K562 (cell line): ENCODE measurements around the gene UBE2B. TPM values are rescaled to one million over a fixed set of nuclear protein-coding genes. Genes with fewer than 3 reads are reported as not detected.

Experiments
- E2F6 ChIP-seq, 2 experiments: IDR thresholded peaks; 2 replicates each; pipeline ENCODE4 v1.6.1; 2011; ENCODE audit warnings: borderline replicate concordance in 1 of 2, control low read depth in 1 of 2, low read depth in 1 of 2, low read length in 1 of 2, mild to moderate bottlenecking in 1 of 2, mixed read lengths in 1 of 2, moderate library complexity in 1 of 2; ENCODE audit not compliant: insufficient read depth in 1 of 2, insufficient read length in 1 of 2, poor library complexity in 1 of 2, severe bottlenecking in 1 of 2; ENCODE audit errors: extremely low read depth in 1 of 2
- EP400 ChIP-seq: fragments of 450-650 bp; IDR thresholded peaks from 2 replicates; pipeline ENCODE4 v1.6.1; 2017; ENCODE audit warnings: antibody characterized with exemption, mild to moderate bottlenecking, moderate library complexity
- ERF ChIP-seq: fragments of 450-650 bp; formaldehyde crosslinking; IDR thresholded peaks from 2 replicates; pipeline ENCODE4 v1.4.0; 2020; ENCODE audit warnings: mild to moderate bottlenecking, mixed read lengths
- ETV6 ChIP-seq, 3 experiments: fragments of 150-350 bp in 1 of 3; sonication (generic) in 1 of 3; formaldehyde crosslinking in 1 of 3; IDR thresholded peaks; 2 replicates each; pipeline versions ENCODE4 v1.6.1 to v1.8.0; 2014 to 2022; ENCODE audit warnings: borderline replicate concordance in 2 of 3, low read depth in 2 of 3, antibody characterized with exemption in 1 of 3, low read length in 1 of 3, mild to moderate bottlenecking in 1 of 3, missing genetic modification reagents in 1 of 3
- FOXA3 ChIP-seq, 2 experiments: fragments of 450-650 bp in 1 of 2; sonication (generic) in 1 of 2; formaldehyde crosslinking; IDR thresholded peaks in 1 of 2; conservative IDR thresholded peaks in 1 of 2; 2 replicates each; pipeline versions ENCODE4 v1.4.0 to v1.8.0; 2020 to 2022; ENCODE audit warnings: mild to moderate bottlenecking in 2 of 2, missing genetic modification reagents in 1 of 2
- FOXP1 ChIP-seq: sonication (generic); formaldehyde crosslinking; IDR thresholded peaks from 2 replicates; pipeline ENCODE4 v1.8.0; 2022; ENCODE audit warnings: mild to moderate bottlenecking, missing genetic modification reagents
- HMGXB4 ChIP-seq: sonication (generic); formaldehyde crosslinking; IDR thresholded peaks from 2 replicates; pipeline ENCODE4 v1.8.1; 2023; ENCODE audit warnings: mild to moderate bottlenecking, missing genetic modification reagents
- HNRNPL ChIP-seq: fragments of 200-400 bp; formaldehyde crosslinking; IDR thresholded peaks from 2 replicates; pipeline ENCODE4 v1.6.1; 2017; ENCODE audit warnings: low read depth, mild to moderate bottlenecking, low read length
- MEF2D ChIP-seq: conservative IDR thresholded peaks from 2 replicates; pipeline ENCODE4 v1.6.1; 2016; ENCODE audit warnings: low read depth, missing genetic modification characterization, missing compliant biosample characterization
- MIER1 ChIP-seq: fragments of 450-650 bp; IDR thresholded peaks from 2 replicates; pipeline ENCODE4 v1.6.1; 2016; ENCODE audit warnings: antibody characterized with exemption, mild to moderate bottlenecking, low read depth
- MNT ChIP-seq, 2 experiments: fragments of 450-650 bp; conservative IDR thresholded peaks; 2 replicates each; pipeline ENCODE4 v1.6.1; 2017; ENCODE audit warnings: mild to moderate bottlenecking in 2 of 2, moderate library complexity in 2 of 2
- MYNN ChIP-seq, 2 experiments: sonication (generic); formaldehyde crosslinking in 1 of 2; IDR thresholded peaks; 2 replicates each; pipeline versions ENCODE4 v1.5.0 to v1.6.1; 2016 to 2020; ENCODE audit warnings: antibody characterized with exemption in 1 of 2, missing genetic modification reagents in 1 of 2
- NBN ChIP-seq: fragments of 450-650 bp; IDR thresholded peaks from 2 replicates; pipeline ENCODE4 v1.6.1; 2016; ENCODE audit warnings: low read depth, mild to moderate bottlenecking
- PTTG1 ChIP-seq: fragments of 450-650 bp; IDR thresholded peaks from 2 replicates; pipeline ENCODE4 v1.6.1; 2016; ENCODE audit warnings: low read depth, mild to moderate bottlenecking, missing genetic modification characterization, missing compliant biosample characterization
- ZBTB5 ChIP-seq: fragments of 450-650 bp; IDR thresholded peaks from 2 replicates; pipeline ENCODE4 v1.6.1; 2017; ENCODE audit warnings: antibody characterized with exemption
- ZNF143 ChIP-seq: sonication (generic); formaldehyde crosslinking; IDR thresholded peaks from 2 replicates; pipeline ENCODE4 v1.9.0; 2022; ENCODE audit warnings: mild to moderate bottlenecking, missing genetic modification reagents
- polyA plus RNA-seq, 8 experiments: library from polyadenylated mRNA; depleted of rRNA in 4 of 8; stranded (reverse) in 5 of 8; unstranded in 3 of 8; fragments of >200 nt; fragmentation: Nextera tagmentation in 2 of 8; fragmentation: Illumina TruSeq in 1 of 8; extraction: Ambion mirVana in 2 of 8; extraction: Trizol in 1 of 8; gene quantifications; 2 replicates each; pipeline versions ENCODE4 v1.2.1 to v1.2.3, GENCODE V29; 2011 to 2014; ENCODE audit warnings: inconsistent platforms in 1 of 8, missing spikeins in 1 of 8
- total RNA-seq, 7 experiments: library from RNA; depleted of rRNA in 6 of 7; stranded (reverse); fragments of >200 nt in 6 of 7; fragmentation: Illumina TruSeq in 2 of 7; extraction: Trizol in 2 of 7; gene quantifications; 2 replicates each; pipeline versions ENCODE4 v1.2.1 to v1.2.3, GENCODE V29; 2011 to 2021; ENCODE audit warnings: low replicate concordance in 1 of 7

UBE2B gene
- total and polyA plus RNA-seq, 9 of the 15 experiments (the other 6 are each of a cell fraction or from before 2014, with no cell fraction given), result 13.1 to 198 (median 75.5) TPM

- TF ChIP-seq MNT (conservative IDR thresholded peaks at IDR 0.05) (peak in 1 of 2 experiments; percentile 83; a peak in 3 of 4 replicates), MYNN (IDR thresholded peaks at IDR 0.05) (peak; percentile 61; the same call in 1 of the 2 replicates), MYNN (CRISPR knock-in tag; IDR thresholded peaks at IDR 0.05) (no peak), HMGXB4 (CRISPR knock-in tag) (no peak; the same call in 1 of the 2 replicates), MIER1 (no peak), ZBTB5 (no peak), HNRNPL (peak; percentile 96), NBN (0 out of 2 replicates have a peak, but pooled peaks have one; percentile 29), E2F6 (IDR thresholded peaks at IDR 0.05; ENCODE audit: borderline replicate concordance in 1 of 2, extremely low read depth in 1 of 2, insufficient read depth in 1 of 2, insufficient read length in 1 of 2, low read depth in 1 of 2, low read length in 1 of 2, poor library complexity in 1 of 2, severe bottlenecking in 1 of 2) (peak; percentile 68 to 95), ERF (CRISPR knock-in tag) (peak; percentile 76; the same call in 1 of the 2 replicates), FOXP1 (CRISPR knock-in tag) (peak; percentile 97), PTTG1 (no peak), MEF2D (no peak), EP400 (peak; percentile 86), ZNF143 (CRISPR knock-in tag) (peak; percentile 84), ETV6 (IDR thresholded peaks at IDR 0.05; ENCODE audit: borderline replicate concordance in 1 of 2, low read depth in 2 of 2, low read length in 1 of 2) (0 out of 4 replicates have a peak, but pooled peaks of 1 of the 2 experiments have one; percentile 50), ETV6 (CRISPR knock-in tag; IDR thresholded peaks at IDR 0.05; ENCODE audit: borderline replicate concordance) (peak; percentile 40; the same call in 1 of the 2 replicates), FOXA3 (CRISPR knock-in tag; conservative IDR thresholded peaks at IDR 0.05 in 1 of 2, IDR thresholded peaks at IDR 0.05 in 1 of 2) (peak in 1 of 2 experiments; percentile 64; a peak in 1 of 4 replicates)
Measured at GRCh38 chr5:134411546-134412266, 40.3 kb downstream of the UBE2B start, which contains the start of gene CDKN2AIPNL (continued).
